Effector CD8-positive, alpha-beta T cell (primary cell): ENCODE data around the gene M6PR.

ENCODE experiments used
- DNase-seq: peaks from one replicate; lab custom pipeline; 2025; lab: John Stamatoyannopoulos, UW
- total RNA-seq, 4 experiments: gene quantifications; one replicate each; lab custom pipeline; 2026; lab: John Stamatoyannopoulos, UW

Gene M6PR
- total RNA-seq = 142 to 242 (median 161) reads per million in 4 experiments

GRCh38 chr12:8949342-8950220, at the start of gene M6PR:
M6PR (minus strand) TSS chr12:8949645; CDS start chr12:8946404, 3,241 bp downstream.
- DNase-seq = peak; percentile 80

DNA sequence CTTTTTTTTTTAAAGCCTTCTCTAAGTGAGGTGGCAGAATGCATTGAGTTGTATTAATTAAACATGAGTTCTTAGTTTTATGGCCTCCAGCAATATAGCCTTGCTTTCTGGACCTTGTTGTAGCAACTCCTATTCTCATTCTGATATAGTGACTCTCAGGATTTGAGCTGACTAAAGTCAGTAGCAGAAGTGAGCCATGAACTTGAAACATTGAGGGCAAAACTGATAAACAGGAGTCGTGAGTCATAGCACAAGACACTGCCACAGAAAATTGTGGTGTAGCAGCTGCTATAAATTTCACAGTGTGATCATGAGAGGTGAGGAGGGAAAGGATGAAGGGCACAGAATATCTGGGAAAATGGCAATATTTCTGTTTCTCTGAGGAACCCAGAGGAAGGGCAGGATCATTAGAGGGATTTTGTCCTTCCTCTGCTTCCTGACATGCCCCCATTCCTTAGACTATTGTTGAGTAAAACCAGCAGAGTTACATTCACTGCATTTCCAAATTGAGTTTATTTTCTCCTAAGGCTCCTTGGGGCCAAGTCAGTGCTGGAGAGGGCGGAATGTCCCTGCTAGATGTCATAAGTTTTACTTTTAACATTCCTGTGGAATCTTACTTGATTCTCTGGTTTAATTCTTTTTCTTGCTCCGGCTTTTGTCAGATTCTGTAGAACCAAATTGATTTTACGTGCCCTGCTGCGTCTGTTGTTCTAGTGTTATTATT, 47.4 kb upstream of the M6PR start:
- DNase-seq = no peak

GRCh38 chr12:8995021-8995775, 45.8 kb upstream of the M6PR start:
- no peak for DNase-seq

GRCh38 chr12:8993827-8994226, 44.4 kb upstream of the M6PR start:
- no peak for DNase-seq

- no peak for DNase-seq
These were observed 42.2 kb upstream of the M6PR start for GRCh38 chr12:8991371-8992345.

GRCh38 chr12:8989413-8989812, 40.0 kb upstream of the M6PR start, which contains the start of gene KLRG1:
KLRG1 (plus strand) TSS chr12:8989546; CDS start chr12:8989636, 90 bp downstream.
- no peak for DNase-seq

DNA sequence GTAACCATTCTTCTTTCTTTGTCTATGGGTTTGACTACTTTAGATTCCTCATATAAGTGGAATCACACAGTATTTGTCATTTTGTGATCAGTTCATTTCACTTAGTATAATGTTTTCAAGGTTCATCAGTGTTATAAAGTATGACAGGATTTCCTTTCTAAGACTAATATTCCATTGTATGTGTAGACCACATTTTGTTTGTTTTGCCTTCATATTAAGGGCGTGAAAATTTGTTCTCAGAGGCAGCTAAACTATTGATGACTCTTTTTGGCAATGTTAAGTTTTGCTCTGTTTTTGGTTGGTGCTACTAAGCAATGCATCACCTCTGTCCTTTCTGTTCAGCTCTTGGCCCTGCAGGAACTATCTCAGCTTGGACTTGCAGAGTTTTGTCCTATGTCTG, 38.2 kb upstream of the M6PR start:
- DNase-seq = no peak

DNA sequence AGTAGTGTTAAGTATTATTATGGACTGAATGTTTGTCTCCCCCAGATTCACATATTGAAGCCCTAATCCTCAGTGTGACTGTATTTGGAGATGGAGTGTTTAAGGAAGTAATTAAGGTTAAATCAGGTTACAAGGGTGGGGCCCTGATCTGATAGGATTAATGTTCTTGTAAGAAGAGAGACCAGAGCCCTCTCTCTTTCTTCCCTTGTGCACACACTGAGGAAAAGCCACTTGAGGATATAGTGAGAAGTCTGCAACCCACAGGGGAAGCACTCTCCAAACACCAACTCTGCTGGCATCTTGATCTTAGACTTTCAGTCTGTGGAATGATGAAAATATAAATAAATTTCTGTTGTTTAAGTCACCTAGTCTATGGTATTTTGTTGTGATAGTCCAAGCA, 37.7 kb upstream of the M6PR start:
- no peak for DNase-seq

GRCh38 chr12:8985213-8985754, 35.8 kb upstream of the M6PR start:
- no peak for DNase-seq

- no peak for DNase-seq
These were observed 30.7 kb upstream of the M6PR start for GRCh38 chr12:8980137-8980536.

GRCh38 chr12:8970432-8970831, 21.0 kb upstream of the M6PR start:
- no peak for DNase-seq

- no peak for DNase-seq
These were observed 20.5 kb upstream of the M6PR start for GRCh38 chr12:8969861-8970411.

DNA sequence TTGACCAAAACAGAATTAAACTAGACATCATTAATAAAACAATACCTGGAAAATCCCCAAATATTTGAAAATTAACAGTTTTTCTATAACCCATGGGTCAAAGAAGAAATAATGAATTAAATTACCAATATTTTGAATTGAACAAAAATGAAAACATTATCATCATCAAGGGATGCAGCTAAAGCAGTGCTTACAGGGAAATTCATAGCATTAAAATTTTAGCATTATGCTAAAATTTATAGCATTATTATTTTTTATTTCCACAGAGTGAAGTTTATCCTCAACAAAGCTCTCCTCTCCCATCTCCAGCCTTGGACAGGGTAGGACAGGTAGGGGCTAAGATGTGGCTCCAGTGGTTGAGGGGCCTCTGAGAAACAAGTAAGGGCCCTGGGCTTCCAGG, 19.3 kb upstream of the M6PR start:
- no peak for DNase-seq

GRCh38 chr12:8960176-8960575, 10.7 kb upstream of the M6PR start:
- DNase-seq = no peak

DNA sequence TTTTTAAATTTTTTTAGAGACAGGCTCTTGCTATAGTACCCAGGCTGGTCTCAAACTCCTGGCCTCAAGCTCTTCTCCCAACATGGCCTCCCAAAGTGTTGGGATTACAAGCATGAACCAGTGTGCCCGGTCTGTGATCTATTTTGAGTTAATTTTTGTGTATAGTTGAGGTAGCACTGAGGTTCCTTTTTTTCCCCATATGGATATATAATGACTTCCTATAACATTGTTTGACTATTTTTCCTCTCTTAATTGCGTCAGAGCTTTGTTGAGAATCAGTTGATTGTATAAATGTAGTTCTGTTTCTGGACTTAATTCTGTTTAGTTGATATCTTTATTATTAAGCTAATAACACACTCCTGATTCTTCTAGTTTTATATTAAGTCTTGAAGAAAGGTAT, 8.6 kb upstream of the M6PR start:
- no peak for DNase-seq

- no peak for DNase-seq
These were observed 8.1 kb upstream of the M6PR start for GRCh38 chr12:8957561-8957960.

- DNase-seq = no peak
These were observed 7.3 kb upstream of the M6PR start for GRCh38 chr12:8956772-8957171.

DNA sequence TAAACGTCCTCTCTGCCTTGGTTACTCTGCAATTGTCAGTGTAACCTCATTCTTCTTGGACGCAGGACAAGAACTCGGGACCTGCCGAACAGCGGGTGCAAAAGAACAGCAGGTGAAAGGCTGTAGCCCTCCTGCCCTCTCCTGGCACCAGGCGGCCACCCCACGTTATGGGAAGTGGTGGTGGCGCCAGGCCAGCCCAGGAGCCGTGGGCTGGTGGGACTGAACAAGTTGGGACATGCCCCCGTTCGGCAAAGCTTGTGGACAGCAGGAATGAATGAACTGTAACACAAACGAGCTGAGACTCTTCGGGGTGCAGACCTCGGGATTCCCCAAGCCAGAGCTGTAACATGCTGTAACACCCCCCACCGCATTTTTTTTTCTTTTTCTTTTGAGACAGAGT, 6.6 kb upstream of the M6PR start:
- no peak for DNase-seq

DNA sequence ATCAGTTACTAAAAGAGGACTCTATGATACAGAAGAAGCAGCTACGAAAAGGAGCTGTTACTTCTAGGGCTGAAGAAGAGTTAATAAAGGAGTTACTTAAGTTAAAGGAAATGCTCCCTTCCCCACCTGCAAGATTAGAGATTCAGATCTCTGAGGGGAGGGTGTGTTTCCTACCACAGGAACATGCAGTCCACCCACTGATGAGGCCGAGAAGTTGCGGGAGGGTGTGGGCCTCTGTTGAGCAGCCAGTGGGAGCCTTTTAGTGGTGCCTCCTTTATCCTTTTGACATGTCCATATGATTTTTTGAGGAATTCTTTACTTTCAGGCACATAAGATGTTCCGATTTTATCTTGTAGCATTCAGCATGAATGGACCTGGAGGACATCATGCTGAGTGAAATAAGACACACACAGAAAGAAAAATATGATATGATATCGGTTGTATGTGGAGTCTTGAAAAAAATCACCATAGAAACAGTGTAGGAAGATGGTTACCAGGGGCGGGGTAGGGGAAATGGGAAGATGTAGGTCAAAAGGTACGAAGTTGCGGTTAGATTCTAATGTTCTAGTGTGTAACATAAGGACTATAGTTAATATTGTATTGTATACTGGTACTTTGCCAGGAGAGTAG, 4.4 kb upstream of the M6PR start:
- no peak for DNase-seq

GRCh38 chr12:8951744-8952143, 2.3 kb upstream of the M6PR start:
- DNase-seq = no peak
